ENCODE measurements around the gene ALKBH8.

- TF ChIP-seq POLR2AphosphoS5 (IDR thresholded peaks at IDR 0.05; ENCODE audit: low read depth, low read length) (no peak), POLR2A (IDR thresholded peaks at IDR 0.05; ENCODE audit: low read depth, low read length) (no peak), POU2F2 (IDR thresholded peaks at IDR 0.05; ENCODE audit: low read depth, low read length) (no peak)
These were observed 27.3 kb downstream of the ALKBH8 start for GRCh38 chr11:107538239-107538638.

Measured in GM12891 (cell line).